Psoas muscle (tissue), 8 donors: Measurements from ENCODE around the gene GPR4. TPM values are rescaled to one million over a fixed set of nuclear protein-coding genes. Genes with fewer than 3 reads are reported as not detected.

ENCODE experiments used
- ATAC-seq, 4 donors: fragments of 200-7000 bp; cut with Tn5 transposase; one replicate each; pipeline ENCODE4 v1.9.1; 2020; ENCODE audit warnings: moderate library complexity in 3 of 4, mild to moderate bottlenecking in 2 of 4
- DNase-seq, 2 donors: peaks; one replicate each; pipeline ENCODE4 v3.0.0-alpha.2; 2020
- H3K27ac ChIP-seq: fragments of 200-600 bp; one replicate; pipeline ENCODE4 v1.8.0; 2022
- H3K27me3 ChIP-seq, 3 donors: fragments of 200-600 bp in 1 of 3; one replicate each; pipeline versions ENCODE4 v1.6.1 to v1.8.0; 2013 to 2022; ENCODE audit warnings: low read length in 2 of 3, mild to moderate bottlenecking in 2 of 3, moderate library complexity in 1 of 3; ENCODE audit not compliant: insufficient read depth in 3 of 3
- H3K36me3 ChIP-seq, 2 donors: fragments of 200-600 bp in 1 of 2; one replicate each; pipeline versions ENCODE4 v1.6.1 to v1.8.0; 2013 to 2022; ENCODE audit warnings: low read depth in 1 of 2, mild to moderate bottlenecking in 1 of 2, moderate library complexity in 1 of 2; ENCODE audit not compliant: insufficient read depth in 1 of 2
- H3K4me1 ChIP-seq: fragments of 200-600 bp; one replicate; pipeline ENCODE4 v1.8.0; 2022
- H3K4me3 ChIP-seq: fragments of 200-600 bp; one replicate; pipeline ENCODE4 v1.8.0; 2022; ENCODE audit warnings: mild to moderate bottlenecking
- H3K9me3 ChIP-seq: fragments of 200-600 bp; one replicate; pipeline ENCODE4 v1.8.0; 2022
- WGBS, 3 donors: extraction: QIAGEN DNeasy Blood & Tissue Kit; methylation state at CpG; one replicate each; pipeline versions ENCODE4 v1.1.6 to v1.1.7; 2013; 5-methylcytosine and 5-hydroxymethylcytosine counted together
- intact Hi-C, 2 donors: fragments of 100-400 bp; cut with DNase I; formaldehyde crosslinking; loops; one replicate each; pipeline versions ENCODE4 v1.11.0 to v1.14.2; 2022
- polyA plus RNA-seq, 3 donors: library from polyadenylated mRNA; stranded (reverse); fragments of 200-250 nt; gene quantifications; one replicate each; pipeline ENCODE4 v1.2.3, GENCODE V29; 2013
- total RNA-seq, 4 donors: library from RNA; stranded (reverse); fragmentation: NEBNext Ultra II Directional in 2 of 4; extraction: Animal tissue kit (Norgen Biotek cat#: 25700) in 2 of 4; gene quantifications; one replicate each; pipeline versions ENCODE4 v1.2.1 to v1.2.4, GENCODE V29; 2021 to 2023
- TF ChIP-seq, protein P1 (sequence below): fragments of 200-600 bp; IDR thresholded peaks from one replicate; pipeline ENCODE4 v1.8.0; 2022; ENCODE audit warnings: antibody characterized with exemption
- donor health status: healthy with polysubstance abuse.
- donor health status: DM: no; HTN: no; CAD: no; lungs with moderate emphysema.
- donor health status: Bipolar disorder and iron deficiency.
- donor health status: healthy.
- donor health status: DM: yes; HTN: yes; CAD: no.
- donor health status: DM: no; HTN: no; CAD: no.
- donor health status: DM: no; HTN: no; CAD: no.
- donor health status: DM: yes; HTN: yes; CAD: no.

Gene GPR4
- total and polyA plus RNA-seq, 7 donors = 1.6 to 7.5 (median 3.0) TPM

DNA sequence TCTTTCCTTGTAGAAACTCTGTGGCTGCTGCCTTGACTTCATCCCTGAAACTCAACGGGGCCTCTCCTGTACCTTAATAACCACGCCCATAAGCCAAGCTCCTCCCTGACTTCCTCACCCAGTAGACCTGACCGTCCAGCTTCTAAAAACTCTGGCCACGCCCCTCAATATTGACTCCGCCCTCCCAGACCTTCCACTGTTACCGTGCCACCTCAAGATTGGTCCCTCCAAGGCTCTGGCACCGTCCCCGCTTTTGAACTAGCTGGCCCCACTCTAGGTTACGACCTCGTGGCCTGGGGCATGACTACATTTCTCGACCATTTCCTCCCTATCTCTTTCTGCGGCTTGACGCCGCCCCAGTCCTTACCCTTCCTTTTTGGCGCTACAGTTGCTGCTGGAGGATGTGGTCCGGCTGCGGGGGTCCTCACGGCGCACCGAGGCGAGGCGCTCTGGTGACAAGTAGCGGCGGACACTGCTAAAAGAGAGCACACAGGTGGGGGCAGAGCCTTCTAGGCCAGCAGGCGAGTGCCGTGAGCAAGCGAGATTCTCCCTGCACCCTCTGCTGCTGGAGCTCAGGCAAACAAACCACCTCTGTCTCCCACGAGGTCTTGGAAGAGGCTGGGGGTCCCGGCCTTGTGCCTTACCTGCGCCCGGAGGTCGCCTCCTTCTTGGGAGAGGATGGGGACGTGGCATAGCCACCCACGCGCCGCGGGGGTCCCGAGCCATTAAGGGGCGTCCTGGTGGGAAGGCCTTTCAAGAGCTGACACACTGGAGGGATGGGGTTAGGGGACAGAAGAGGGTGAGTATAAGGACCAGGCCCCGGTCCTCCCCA, 39.5 kb upstream of the GPR4 start:
- Histone ChIP-seq H3K36me3 (no peaks in the 10 kb centered on the region), H3K9me3 (no peaks in the 10 kb centered on the region), H3K27ac (peak overlapping the region; percentile 72), H3K4me3 (peak overlapping the region; percentile 53), H3K27me3 (peaks cover 0 to 24% (median 0%) of the 10 kb centered on the region in 3 donors), H3K4me1 (peaks cover 33% of the 10 kb centered on the region)
- TF ChIP-seq, protein P1, sequence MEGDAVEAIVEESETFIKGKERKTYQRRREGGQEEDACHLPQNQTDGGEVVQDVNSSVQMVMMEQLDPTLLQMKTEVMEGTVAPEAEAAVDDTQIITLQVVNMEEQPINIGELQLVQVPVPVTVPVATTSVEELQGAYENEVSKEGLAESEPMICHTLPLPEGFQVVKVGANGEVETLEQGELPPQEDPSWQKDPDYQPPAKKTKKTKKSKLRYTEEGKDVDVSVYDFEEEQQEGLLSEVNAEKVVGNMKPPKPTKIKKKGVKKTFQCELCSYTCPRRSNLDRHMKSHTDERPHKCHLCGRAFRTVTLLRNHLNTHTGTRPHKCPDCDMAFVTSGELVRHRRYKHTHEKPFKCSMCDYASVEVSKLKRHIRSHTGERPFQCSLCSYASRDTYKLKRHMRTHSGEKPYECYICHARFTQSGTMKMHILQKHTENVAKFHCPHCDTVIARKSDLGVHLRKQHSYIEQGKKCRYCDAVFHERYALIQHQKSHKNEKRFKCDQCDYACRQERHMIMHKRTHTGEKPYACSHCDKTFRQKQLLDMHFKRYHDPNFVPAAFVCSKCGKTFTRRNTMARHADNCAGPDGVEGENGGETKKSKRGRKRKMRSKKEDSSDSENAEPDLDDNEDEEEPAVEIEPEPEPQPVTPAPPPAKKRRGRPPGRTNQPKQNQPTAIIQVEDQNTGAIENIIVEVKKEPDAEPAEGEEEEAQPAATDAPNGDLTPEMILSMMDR = no peak
- intact Hi-C loops = loop anchor here (1.0 to 5.0 kb wide), 4 partner anchors 33 to 204 kb away; no protein-coding TSS in a partner anchor
- ATAC-seq (peak in 3 of 4 donors; percentile 14 to 20 (median 14)), DNase-seq (peak; percentile 75 to 82)
- 10 to 21% (median 13%) methylated on average over 39 to 40 of the region's 40 CpGs for WGBS, 3 donors

DNA sequence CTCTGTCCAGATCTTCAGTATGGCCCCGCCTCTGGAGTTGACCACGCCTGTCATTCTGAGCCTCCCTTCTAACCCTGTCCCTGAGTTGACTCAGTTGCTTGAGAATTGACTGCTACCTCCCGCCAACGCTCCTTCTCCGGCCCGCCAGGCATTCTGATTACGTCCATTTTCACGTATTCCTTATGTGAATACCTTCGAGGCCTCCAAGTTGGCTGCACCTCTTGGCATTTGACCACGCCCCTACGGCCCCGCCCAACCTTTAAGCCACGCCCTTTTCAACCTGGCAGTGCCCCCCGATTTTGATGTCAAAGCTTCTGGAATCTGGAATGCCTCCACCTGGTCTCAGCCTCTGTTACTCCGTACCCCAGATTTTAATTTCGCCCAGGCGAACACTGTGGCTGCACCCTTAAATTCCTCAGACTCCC, 38.8 kb upstream of the GPR4 start:
- intact Hi-C loops = loop anchor here in 1 of 2 donors (5.0 kb wide), 1 partner anchor 204 kb away; no protein-coding TSS in a partner anchor
- peaks cover 0 to 17% (median 0%) of the 10 kb centered on the region in 3 donors for H3K27me3 ChIP-seq
- no peak for DNase-seq
- H3K9me3 ChIP-seq = no peaks in the 10 kb centered on the region
- no peaks in the 10 kb centered on the region for H3K36me3 ChIP-seq
- peak overlapping the region; percentile 72 for H3K27ac ChIP-seq
- WGBS, 3 donors = 60 to 66% (median 61%) methylated on average over 17 of the region's 17 CpGs
- no peak overlapping the region for H3K4me3 ChIP-seq
- peaks cover 30% of the 10 kb centered on the region for H3K4me1 ChIP-seq
- no peak for ATAC-seq
- TF ChIP-seq, protein P1 = no peak

DNA sequence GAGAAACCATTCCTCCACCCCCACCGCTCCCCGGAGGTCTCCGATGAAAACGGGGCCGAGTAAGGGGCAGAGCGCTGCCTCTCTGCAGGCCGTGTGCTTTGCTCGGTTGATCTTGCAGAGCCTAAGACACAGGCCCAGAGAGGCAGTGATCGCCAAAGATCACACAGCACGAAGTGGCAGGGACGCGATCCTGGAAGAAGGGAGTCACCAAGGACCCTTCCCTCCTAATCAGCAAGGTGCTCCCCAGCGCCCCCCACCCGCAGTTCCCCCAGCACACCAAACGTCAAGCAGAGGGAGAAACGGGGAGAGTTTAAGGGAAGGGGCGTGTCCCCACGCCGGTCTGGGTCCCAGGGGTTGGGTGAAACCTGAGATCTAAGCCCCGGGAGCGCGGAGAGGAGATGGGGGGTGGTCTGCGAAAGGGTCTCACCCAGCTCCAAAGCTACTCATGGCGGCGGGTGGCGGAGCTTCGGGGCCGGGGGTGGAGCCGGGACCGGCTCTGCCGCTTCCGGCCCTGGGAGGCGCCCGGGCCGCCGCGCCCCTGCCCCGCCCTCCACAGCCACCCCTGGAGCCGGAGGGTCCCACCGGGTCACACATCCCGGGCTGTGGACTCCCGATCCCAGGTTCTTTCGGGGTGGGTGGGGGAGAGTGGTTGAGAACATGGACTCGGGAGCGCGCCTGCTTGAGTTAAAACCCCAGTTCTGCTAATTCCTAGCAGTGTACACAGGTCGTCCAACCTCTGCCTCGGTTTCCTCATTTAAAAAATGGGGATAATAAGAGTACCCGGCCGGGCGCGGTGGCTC, 37.1 kb upstream of the GPR4 start, which contains the start of gene EML2:
Gene EML2 (minus strand): TSS at position 468 of the 800 bp plus-strand sequence. CDS start 21 bp downstream, at position 447.
- Histone ChIP-seq H3K27me3 (peaks cover 0 to 7% (median 0%) of the 10 kb centered on the region in 3 donors), H3K4me3 (peak within 1 kb of the TSS; percentile 68), H3K4me1 (peaks cover 27% of the 10 kb centered on the region), H3K9me3 (no peaks in the 10 kb centered on the region), H3K27ac (peak within 1 kb of the TSS; percentile 47), H3K36me3 (no peaks in the 10 kb centered on the region)
- peak; percentile 49 to 60 for DNase-seq
- peak in 3 of 4 donors; percentile 29 to 46 (median 40) for ATAC-seq
- intact Hi-C loops = no loop called here
- WGBS, 3 donors = 5 to 7% (median 5%) methylated on average over 47 to 52 of the region's 52 CpGs
- TF ChIP-seq, protein P1 = no peak

DNA sequence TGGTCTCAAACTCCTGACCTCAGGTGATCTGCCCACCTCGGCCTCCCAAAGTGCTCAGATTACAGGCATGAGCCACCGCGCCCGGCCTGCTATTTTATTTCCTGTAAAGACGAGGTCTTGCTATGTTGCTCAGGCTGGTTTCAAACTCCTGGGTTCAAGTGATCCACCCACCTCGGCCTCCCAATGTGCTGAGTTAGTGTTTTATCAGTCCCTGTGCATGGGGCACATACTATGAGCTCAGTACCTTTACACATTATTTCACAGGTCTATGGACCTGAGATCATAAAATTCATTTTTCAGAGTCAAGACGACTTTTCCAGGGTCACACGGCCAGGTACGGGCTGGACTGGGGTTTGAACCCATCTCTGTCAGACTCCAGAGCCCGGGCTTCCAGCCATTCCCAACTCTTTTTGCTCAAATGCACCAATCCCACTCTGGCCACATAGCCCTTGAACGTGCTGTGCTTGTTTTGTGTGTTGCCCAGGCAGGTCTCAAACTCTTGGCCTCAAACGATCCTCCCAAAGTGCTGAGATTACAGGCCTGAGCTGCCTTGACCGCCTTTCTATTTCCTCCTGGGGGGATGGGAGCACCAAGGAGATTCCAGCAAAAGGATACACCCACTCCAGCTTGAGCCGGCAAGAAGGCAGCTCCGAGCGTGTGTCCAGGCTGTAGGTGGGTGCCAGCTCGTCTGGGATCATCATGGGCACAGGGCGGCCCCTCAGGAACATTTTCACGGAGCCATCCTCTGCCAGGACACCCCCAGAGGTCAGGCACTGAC, 36.1 kb upstream of the GPR4 start:
- DNase-seq (no peak), ATAC-seq (no peak)
- Histone ChIP-seq H3K27me3 (no peaks in the 10 kb centered on the region), H3K27ac (peak overlapping the region; percentile 47), H3K4me3 (peak overlapping the region; percentile 68), H3K36me3 (no peaks in the 10 kb centered on the region), H3K9me3 (no peaks in the 10 kb centered on the region), H3K4me1 (peaks cover 27% of the 10 kb centered on the region)
- WGBS, 3 donors = 45 to 68% (median 53%) methylated on average over 19 of the region's 19 CpGs
- intact Hi-C loops = no loop called here
- TF ChIP-seq, protein P1 = no peak
